Bronchial epithelial cell (primary cell): ENCODE results near the gene MGAT5B. TPM values are rescaled to one million over a fixed set of nuclear protein-coding genes. Genes with fewer than 3 reads are reported as not detected.
A peak's percentile ranks its signal among the peaks of the same experiment; 100 is the strongest.

Source experiments
- DNase-seq: peaks from one replicate; pipeline ENCODE4 v3.0.0-alpha.2; 2010; ENCODE audit warnings: low read depth
- FAIRE-seq: peaks from 2 replicates; lab custom pipeline; 2011; peaks lifted over from hg19 to GRCh38; lab: Jason Lieb, UNC
- H3K27me3 ChIP-seq: 2 replicates; pipeline ENCODE4 v1.5.1; 2011; ENCODE audit warnings: low read length; ENCODE audit not compliant: control insufficient read depth, insufficient read depth
- H3K36me3 ChIP-seq: 2 replicates; pipeline ENCODE4 v1.5.1; 2011; ENCODE audit warnings: low read length; ENCODE audit not compliant: control insufficient read depth, insufficient read depth
- H3K4me3 ChIP-seq: 2 replicates; pipeline ENCODE4 v1.5.1; 2011; ENCODE audit warnings: mild to moderate bottlenecking, low read depth, low read length, control low read depth
- CTCF ChIP-seq: IDR thresholded peaks from 2 replicates; pipeline ENCODE4 v1.5.1; 2011; ENCODE audit warnings: mild to moderate bottlenecking, moderate library complexity, low read length, control low read depth, inconsistent platforms; ENCODE audit not compliant: insufficient read depth, severe bottlenecking
- total RNA-seq: library from RNA; depleted of rRNA; stranded (reverse); fragments of >200 nt; gene quantifications from 2 replicates; pipeline ENCODE4 v1.2.1, GENCODE V29; 2014

MGAT5B gene
- total RNA-seq, 1 donor from 2014 or later = not detected

- Histone ChIP-seq H3K27me3 (peaks cover 24% of the 10 kb centered on the region), H3K36me3 (no peaks in the 10 kb centered on the region), H3K4me3 (no peak overlapping the region)
- no peak for TF ChIP-seq CTCF
- no peak for FAIRE-seq
- DNase-seq = no peak
Measured at GRCh38 chr17:76869496-76870376, 1.5 kb downstream of the MGAT5B start.

GRCh38 chr17:76870377-76870714, 2.1 kb downstream of the MGAT5B start:
- no peak for FAIRE-seq
- Histone ChIP-seq H3K36me3 (no peaks in the 10 kb centered on the region), H3K4me3 (no peak overlapping the region), H3K27me3 (peaks cover 21% of the 10 kb centered on the region)
- TF ChIP-seq CTCF = no peak
- no peak for DNase-seq

- no peak overlapping the region for H3K4me3 ChIP-seq
- peaks cover 15% of the 10 kb centered on the region for H3K27me3 ChIP-seq
- FAIRE-seq (no peak), DNase-seq (no peak)
- TF ChIP-seq CTCF = no peak
- H3K36me3 ChIP-seq = no peaks in the 10 kb centered on the region
Measured at GRCh38 chr17:76871668-76872067, 3.5 kb downstream of the MGAT5B start.

GRCh38 chr17:76872221-76872873, 4.1 kb downstream of the MGAT5B start:
- FAIRE-seq (peak; percentile 73), DNase-seq (peak; percentile 89)
- TF ChIP-seq CTCF = no peak

GRCh38 chr17:76872874-76873221, 4.6 kb downstream of the MGAT5B start:
- no peak overlapping the region for H3K4me3 ChIP-seq
- no peak for DNase-seq
- H3K36me3 ChIP-seq = no peaks in the 10 kb centered on the region
- H3K27me3 ChIP-seq = peaks cover 15% of the 10 kb centered on the region
- no peak for TF ChIP-seq CTCF
- FAIRE-seq = no peak

More at GRCh38 chr17:76872221-76872873, 4.1 kb downstream of the MGAT5B start:
- Histone ChIP-seq H3K36me3 (no peaks in the 10 kb centered on the region), H3K4me3 (no peak overlapping the region), H3K27me3 (peaks cover 15% of the 10 kb centered on the region)
